ENCODE results near the gene LCN6.

The LCN6 gene

DNA sequence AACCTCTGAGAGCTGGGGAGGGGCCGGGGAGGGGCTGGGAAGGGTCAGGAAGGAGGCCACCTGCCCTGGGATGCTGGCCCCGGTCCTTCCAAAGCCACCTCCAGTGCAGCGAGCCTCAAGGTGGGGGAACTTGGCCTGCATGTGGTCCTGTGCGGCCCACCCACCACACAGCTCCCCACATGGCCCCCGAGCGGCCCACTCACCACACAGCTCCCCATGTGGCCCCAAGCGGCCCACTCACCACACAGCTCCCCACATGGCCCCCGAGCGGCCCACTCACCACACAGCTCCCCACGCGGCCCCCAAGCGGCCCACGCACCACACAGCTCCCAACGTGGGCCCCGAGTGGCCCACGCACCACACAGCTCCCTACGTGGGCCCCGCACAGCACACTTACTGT lies 3.6 kb downstream of the LCN6 start:
- no peak for DNase-seq (ENCODE audit: low read depth, low spot score)

- DNase-seq (ENCODE audit: low read depth, low spot score), result no peak
These were observed 4.6 kb downstream of the LCN6 start for GRCh38 chr9:136743639-136744211.

GRCh38 chr9:136742591-136743391 lies 5.5 kb downstream of the LCN6 start, which contains the start of gene LCN10:
Gene LCN10, minus strand, starts transcription at chr9:136742940. Its CDS starts 37 bp downstream, at chr9:136742903.
- DNase-seq (ENCODE audit: low read depth, low spot score), result no peak

- DNase-seq (ENCODE audit: low read depth, low spot score), result no peak
These were observed 6.3 kb downstream of the LCN6 start for GRCh38 chr9:136741883-136742571.

DNA sequence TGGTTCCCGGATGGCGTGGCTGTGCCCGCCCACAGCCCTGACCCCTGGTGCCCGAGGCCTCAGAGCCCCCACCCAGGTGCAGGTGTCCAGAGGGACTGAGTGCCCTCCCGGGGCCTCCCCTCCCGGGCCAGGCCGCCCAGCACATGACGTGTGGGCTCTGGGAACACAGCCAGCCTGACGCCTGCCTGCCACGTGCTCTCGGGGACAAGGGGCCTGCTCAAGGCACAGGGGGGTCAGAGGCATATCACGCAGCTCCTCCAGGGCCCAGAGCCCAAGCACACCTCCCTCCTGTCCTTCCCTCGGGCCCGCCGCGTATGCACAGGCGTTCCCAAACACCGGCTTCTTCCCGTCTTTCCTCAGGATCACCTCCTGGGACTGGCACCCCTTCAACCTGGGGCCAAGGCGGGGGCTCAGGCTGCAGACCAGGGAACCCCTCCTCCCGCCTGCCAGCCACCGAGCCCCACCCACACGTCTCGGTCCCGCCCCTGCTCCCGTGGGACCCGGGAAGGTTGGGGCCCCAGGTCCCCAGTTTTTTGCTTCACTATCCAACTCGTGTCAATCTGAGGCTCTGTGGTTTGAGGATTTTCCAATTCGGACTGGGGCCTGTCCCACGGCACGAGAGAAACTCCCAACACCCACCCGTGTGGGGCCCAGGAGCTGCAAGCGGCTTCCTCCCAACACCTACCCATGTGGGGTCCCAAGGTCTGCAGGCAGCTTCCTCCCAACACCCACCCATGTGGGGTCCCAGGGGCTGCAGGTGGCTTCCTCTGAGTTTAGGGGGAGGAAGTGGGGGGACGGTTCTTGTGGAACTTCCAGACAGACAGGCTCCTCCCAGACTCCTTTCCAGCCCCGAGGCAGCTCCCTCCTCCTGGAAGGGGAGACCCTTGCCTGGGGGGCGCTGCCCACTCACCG lies 7.1 kb downstream of the LCN6 start:
- no peak for DNase-seq (ENCODE audit: low read depth, low spot score)

GRCh38 chr9:136740491-136740890 lies 7.8 kb downstream of the LCN6 start:
- DNase-seq (ENCODE audit: low read depth, low spot score), result no peak

DNA sequence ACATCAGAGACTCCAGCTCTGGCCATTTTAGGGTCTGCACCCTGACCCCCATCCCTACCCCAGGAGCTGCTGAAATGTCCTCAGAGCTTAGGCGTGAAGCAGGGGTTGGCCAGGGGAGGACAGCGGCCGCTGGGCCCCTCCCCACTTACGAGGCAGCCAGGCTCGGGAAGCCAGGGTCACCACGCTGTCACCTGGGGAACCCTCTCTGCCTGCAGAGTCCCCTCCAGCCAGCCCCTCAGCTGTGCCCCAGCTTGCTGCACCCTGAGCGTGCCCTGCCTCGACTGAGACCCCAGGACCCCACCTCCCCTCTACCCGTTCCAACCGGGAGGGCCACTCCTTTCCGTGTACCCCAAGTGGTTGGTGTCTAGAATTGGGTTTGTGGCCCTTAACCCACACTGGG lies 8.3 kb downstream of the LCN6 start:
- DNase-seq (ENCODE audit: low read depth, low spot score), result no peak

GRCh38 chr9:136739509-136739908 lies 8.8 kb downstream of the LCN6 start:
- DNase-seq (ENCODE audit: low read depth, low spot score), result no peak

GRCh38 chr9:136738960-136739359 lies 9.4 kb downstream of the LCN6 start:
- DNase-seq (ENCODE audit: low read depth, low spot score), result no peak

GRCh38 chr9:136735812-136736480 lies 12.4 kb downstream of the LCN6 start:
- no peak for DNase-seq (ENCODE audit: low read depth, low spot score)

DNA sequence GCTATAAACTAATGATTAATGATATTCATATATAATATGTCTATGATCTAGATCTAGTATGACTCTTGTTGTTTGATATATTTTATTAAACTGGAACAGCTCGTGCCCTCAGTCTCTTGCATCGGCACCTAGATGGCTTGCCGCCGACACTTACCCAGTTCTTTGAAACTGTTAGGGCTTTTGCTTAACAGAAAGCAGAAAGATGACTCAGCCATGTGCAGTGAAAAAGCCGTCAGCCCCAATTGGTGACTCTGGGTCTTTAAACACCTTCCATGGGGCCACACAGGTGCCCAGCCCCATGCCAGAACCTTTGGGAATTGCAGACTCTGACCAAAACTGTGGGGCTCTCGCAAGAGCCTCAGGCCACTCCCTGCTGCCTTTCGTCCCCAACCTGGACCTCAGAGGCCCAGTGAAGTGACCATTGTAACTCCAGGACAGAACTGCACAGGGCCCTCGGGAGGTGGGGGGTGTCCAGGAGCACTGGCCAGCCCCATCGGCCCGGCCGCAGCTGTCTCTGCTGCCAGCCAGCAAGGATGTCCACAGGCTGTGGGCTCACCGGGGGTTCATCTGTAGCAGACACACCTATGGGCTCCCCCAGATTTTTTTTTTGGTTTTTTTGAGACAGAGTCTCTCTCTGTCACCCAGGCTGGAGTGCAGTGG lies 13.4 kb downstream of the LCN6 start:
- no peak for DNase-seq (ENCODE audit: low read depth, low spot score)

DNA sequence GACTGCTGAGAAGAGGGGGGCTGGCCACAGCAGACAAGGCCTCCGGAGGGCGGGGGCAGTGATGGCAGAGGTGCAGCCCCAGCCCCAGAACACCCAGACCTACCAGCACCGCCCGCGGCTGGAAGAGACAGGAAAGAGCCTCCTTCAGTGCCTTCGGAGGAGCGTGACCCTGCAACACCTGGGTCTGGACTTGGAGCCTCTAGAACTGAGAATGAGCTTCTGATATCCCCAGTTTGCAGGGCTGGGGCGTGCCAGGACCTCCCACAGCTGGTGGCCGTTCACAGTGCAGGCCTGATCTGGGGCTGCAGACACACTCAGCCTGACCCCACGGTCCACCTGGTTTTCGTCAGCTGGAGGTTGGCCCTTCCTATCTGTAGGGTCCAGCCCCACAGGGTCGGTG lies 14.7 kb downstream of the LCN6 start:
- DNase-seq (ENCODE audit: low read depth, low spot score), result no peak

- DNase-seq (ENCODE audit: low read depth, low spot score), result no peak
These were observed 15.7 kb downstream of the LCN6 start for GRCh38 chr9:136732444-136733178.

GRCh38 chr9:136729926-136730325 lies 18.4 kb downstream of the LCN6 start:
- no peak for DNase-seq (ENCODE audit: low read depth, low spot score)

DNA sequence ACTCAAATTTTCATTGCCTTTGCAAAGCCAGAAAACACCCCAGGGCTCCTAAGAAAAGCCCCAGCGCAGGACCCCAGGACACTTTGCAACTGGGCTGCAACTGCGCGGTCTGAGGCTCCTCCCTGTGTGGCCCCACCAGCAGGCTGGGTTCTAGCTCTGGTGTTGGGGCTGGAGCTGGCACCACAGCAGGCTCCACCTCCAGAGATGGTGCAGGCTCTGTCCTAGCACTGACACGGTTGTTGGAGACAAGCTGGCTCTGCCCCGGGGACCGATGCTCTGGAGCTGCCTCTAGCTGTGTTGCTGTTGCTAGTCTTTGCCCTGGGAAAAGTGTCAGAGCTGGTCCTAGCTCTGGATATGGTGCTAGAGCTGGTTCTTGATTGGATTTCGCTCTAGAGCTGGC lies 19.2 kb downstream of the LCN6 start:
- no peak for DNase-seq (ENCODE audit: low read depth, low spot score)

- DNase-seq (ENCODE audit: low read depth, low spot score), result no peak
These were observed 19.7 kb downstream of the LCN6 start for GRCh38 chr9:136728548-136729123.

DNA sequence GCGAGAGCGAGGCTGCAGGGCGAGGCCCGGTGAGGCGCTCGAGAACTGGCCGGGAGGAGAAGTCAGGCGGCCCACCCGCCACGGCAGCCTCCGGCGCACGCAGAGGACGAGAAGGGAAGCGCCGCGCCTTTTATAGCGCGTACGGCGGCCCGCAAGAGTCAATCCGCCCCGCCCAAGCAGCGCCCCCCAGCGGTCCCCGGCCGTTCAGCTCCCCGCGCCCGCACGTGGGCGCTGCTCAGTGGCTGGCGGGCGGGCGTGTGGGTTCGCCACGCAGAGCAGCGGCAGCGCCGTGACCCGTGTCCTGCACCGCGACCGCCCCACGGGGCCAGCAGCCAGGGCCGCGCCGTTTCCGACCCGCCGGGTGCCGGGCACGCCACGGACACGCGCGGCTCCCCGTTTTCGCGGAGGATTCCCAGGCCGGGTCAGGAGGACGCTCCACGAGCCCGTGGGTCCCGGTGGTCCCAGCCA lies 20.2 kb downstream of the LCN6 start:
- DNase-seq (ENCODE audit: low read depth, low spot score), result no peak

- DNase-seq (ENCODE audit: low read depth, low spot score), result no peak
These were observed 21.6 kb downstream of the LCN6 start for GRCh38 chr9:136726631-136727191.

GRCh38 chr9:136726118-136726517 lies 22.2 kb downstream of the LCN6 start:
- no peak for DNase-seq (ENCODE audit: low read depth, low spot score)

Data from iPS DF 19.7 (cell line).